GM10847 (cell line): ENCODE results near the gene IP6K3.

Source experiments
- POLR2A ChIP-seq: IDR thresholded peaks from 2 replicates; pipeline ENCODE4 v1.6.1; 2011; ENCODE audit not compliant: insufficient read length; ENCODE audit errors: extremely low read depth

IP6K3 gene

DNA sequence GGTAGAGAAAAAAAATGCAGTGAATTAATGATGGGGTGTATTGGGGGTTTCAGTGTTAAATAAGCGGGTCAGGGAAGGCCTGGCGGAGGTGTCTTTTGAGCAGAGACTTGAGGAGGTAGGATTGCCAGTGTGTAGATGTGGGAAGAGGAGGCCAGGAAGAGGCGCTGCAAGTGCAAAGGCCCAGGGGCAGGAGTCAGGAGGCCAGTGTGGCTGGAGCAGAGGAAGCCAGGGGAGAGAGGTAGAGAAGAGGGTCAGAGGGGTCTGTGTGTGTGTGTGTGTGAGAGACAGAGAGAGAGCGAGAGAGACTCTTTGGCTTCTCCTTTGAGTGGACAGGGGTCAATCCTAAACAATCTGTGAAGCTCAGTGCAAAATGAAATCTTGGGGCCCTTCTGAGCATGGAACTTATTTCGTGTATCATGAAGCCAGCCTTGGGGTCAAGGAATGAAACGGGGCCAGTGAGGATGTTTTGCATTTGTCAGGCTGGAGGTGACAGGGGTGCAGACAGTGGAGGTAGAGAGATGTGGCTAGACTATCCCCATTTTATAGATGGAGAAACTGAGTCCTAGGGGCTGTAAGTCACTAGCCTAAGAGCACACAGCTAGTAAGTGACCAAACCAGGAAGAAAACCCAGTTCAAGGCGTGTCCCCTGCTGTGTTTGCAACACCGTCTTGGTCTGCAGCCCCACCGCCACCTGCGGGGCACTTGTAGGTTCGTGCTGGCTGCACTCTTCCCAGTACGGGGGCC lies 9.7 kb upstream of the IP6K3 start:
- no peak for TF ChIP-seq POLR2A

DNA sequence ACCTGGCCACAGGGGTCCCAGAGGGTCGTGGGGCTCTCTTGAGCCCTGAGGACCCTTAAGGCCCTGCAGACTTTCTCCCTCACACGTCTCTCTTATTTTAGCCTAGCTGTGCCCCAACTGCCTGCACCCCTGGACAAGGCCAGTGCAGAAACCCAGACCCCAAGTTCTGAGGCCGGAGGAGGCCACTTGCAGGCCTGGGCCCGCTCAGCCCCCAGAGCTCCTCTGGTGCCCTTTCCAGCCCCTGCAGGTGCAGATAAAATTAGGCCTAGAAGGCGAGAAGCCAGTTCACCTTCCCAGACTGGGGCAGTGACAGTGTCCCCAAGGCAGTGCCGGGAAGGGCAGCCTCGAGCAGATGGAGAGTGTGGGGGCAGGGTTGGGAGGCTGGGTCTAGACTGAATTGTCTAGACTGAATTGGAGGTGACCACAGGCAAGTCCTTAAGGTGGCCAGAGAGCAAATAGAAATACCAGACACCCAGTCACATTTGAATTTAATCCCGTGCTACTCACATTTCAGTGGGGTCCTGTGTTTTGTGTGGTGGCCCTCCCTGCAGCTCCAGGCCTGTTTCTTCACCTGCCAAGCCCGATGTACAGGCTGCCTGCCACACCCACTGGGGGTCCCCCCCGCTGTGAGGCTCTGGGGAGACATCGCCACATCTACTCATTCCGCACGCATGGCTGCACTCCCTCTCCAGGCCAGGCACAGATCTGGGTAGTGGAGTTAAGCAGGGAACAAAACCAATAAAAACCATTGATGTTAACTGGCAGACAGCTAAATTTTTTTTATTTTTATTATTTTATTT lies 8.6 kb upstream of the IP6K3 start:
- TF ChIP-seq POLR2A, result no peak

DNA sequence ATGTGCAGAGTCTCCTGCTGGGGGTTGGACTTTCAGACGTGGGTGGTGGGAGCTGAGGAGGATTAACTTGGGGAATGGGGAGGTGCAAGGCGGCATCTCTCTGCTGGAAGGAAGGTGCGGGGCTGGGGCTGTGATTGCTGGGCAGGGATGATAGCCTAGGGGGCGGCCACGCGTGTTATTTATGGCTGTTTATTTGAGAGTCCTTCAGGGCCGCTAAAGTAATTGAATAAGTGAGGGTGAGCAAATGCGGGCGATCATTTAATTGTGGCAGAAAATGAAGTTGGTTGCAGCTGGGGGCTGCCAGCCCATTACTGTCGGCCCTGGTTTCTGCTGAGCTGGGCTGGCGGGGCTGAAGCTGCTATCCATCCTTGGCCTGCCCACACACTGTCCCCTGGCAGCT lies 7.5 kb upstream of the IP6K3 start:
- TF ChIP-seq POLR2A, result no peak

DNA sequence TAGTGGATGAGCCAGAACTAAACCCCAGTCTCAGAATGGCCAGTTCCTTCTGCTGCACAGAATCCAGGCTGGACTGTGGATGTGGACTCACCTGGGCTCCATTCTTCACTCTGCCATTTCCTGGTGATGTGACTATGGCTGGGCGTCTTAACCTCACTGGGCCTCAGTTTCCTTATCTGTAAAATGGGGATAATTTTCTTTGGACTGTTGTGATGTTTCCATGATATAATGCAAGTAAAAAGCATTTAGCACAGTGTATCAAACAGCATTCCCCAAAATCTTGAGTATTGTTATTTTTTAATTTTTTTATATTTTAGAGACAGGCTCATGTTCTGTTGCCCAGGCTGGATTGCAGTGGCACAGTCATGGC lies 5.9 kb upstream of the IP6K3 start:
- no peak for TF ChIP-seq POLR2A

DNA sequence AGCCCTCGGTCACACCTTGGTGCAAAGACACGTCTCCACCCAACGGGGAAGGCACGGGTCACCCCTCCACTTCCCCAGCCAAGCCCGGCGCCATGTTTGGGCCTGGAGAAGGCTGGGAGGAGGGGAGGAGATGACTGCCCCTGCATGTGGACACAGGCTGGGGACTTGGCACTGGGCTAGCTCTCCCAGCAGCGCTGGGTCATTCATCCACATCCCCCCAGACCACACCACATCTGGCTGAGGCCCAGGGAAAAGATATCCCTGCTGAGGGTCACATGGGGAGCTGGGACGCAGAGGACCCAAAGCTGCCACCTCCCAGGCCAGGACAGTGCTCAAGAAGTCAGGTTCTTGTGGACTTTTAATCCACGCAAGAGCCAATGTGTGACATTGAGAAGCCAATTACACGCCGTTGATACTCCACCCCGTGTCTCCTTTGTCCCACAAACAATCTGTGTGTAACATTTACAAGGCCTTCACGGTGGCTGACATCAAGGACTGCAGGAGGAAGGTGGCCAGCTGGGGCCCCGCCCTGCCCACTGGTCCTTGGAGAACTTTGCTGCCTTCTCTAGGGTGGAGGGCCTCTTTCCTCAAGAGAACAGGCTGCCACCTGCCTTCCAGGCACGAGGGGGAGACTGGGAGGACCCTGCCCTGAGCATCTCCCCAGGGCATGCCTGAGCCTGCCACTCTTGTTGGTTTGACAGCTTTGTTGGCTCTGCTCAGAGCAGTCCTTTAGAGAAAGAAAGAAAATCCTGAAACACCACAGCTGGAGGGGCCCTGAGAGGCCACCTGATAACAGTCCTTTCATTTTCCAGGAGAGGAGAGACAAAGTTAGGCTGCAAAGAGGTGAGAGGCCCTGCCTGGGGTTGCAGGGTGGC lies 5.3 kb upstream of the IP6K3 start:
- TF ChIP-seq POLR2A, result no peak

DNA sequence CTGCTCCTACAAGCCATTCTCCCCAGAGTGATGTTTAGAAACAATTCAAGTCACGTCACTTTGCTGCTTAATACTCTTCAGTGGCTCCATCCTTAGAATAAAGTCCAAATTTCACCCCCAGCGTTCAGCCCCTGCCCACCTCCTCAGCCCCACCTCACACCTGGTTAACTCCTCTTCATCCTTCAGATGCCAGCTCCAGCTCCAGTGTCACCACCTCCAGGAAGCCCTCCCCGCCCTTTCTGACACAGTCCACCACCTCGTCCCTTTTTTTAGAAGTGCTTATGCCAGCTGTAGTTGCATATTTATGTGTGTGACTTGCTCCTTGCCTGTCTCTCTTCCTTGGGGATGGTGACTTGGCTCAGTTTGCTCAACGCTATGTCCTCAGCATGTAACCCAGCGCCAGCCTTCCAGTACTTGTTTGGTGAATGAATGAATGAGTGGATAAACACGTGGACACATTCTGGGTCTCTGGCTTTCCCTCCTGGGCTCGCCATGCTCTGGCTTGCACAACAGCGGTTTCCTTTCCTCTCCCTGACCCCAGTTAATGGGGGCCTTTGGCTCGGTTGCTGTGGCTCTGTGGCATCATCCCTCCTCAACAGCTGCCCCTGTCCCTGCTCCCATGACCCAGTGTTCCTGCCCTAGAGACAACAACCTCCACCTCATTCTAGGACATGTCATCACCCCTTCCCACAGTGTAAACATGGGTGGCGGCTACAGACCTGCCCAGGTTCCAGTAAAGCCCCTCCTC lies 3.7 kb upstream of the IP6K3 start:
- TF ChIP-seq POLR2A, result no peak

DNA sequence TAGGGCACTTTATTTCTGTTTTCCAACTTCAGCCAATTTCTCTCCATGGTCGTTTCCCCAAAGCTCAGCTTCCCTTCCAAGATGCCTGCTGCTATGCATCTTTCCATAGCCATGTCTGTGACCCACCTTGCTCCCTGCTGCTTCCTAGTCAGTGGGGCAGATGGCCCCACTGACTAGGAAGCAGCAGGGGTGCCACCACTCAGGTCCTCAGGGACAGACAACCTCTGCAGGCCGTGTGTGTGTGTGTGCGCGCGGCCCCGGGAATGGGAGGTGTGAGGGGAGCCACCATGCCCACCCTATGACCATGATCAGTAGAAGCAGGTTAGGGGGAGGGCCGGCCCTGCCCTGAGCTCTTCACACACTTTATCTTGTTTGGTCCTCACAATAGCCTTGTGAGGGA lies 2.7 kb upstream of the IP6K3 start:
- TF ChIP-seq POLR2A, result no peak

DNA sequence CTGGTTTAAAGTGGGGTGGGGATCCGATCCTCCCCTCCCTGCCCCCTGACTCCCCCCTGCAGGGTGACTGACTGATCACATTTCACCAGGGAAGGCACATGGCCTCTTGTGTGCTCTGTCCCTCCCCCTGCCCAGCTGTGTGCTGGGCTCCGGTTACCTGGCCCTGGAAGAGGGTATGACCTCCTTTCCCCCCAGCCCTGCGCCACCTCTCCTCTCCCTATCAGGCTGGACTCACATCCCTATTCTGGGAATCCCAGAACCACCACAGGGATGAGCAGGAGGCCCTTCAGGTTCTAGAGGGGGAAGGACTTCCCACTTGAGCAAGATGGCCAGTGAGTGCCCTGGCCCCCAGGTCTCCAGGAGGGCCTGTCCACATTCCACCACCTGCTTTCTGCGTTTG lies 2.1 kb upstream of the IP6K3 start:
- no peak for TF ChIP-seq POLR2A

DNA sequence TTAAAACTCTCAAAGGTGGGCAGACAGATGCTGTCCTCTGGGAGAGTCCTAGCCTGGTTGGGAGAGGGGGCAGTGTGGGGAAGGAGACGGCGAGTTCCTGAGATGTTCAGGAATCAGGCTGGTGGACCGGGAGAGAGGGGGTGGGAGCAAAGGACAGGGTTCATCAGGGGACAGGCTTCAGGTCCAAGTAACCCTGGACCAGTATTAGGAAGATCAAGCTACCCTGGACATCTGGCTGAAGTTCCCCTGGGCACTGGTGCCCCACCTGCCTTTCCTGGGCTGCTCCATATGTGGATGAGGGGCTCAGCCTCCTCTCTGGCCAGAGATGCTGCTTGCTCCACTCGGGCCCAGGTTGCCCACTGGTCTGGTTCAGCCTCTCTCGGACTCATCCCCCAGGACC lies 1.1 kb upstream of the IP6K3 start:
- no peak for TF ChIP-seq POLR2A

DNA sequence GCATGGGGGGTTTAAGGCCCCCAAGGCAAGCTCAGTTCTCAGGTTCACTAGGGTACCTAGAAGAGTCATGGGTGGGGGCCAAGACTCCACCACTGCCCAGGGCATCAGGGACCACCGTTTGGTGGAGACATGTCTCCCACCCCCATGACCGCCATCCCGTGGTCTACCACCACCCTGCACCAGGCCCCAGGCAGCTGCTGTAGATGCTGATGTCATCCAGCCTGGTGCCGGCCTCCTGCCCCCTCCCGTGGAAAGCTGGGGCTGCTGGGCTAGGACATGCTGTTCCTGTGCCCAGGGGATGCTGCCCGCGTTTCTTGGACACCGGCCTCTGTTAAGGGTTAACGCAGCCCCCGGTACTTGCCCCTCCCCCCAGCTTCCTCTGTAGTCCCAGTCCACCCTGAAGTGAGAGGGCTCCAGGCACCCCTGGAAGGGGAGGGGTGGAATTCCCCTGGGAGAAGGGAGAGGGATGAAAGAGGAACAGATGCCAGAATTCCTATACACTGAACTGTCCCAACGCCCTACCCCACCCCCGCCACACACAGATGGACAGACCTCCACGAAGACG lies 587 bp downstream of the IP6K3 start:
- TF ChIP-seq POLR2A, result no peak

DNA sequence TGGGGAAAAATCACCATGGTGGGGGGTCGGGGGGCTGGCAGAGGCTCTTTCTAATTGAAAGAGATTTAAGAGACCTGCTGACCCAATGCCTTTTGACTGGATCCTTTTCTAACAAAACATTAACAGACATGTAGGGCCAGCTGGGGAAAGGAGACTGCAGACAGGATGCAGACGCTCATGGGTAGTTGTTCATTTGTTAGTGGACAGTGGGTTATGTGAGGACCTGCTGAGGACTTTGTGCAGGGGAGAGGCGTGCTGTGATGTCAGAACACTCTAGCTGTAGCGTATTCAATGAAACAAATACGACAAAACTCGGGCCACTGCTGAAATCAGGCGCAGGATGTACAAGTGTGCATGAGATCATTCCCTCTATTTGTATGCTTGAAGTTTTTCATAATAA lies 1.2 kb downstream of the IP6K3 start:
- no peak for TF ChIP-seq POLR2A

DNA sequence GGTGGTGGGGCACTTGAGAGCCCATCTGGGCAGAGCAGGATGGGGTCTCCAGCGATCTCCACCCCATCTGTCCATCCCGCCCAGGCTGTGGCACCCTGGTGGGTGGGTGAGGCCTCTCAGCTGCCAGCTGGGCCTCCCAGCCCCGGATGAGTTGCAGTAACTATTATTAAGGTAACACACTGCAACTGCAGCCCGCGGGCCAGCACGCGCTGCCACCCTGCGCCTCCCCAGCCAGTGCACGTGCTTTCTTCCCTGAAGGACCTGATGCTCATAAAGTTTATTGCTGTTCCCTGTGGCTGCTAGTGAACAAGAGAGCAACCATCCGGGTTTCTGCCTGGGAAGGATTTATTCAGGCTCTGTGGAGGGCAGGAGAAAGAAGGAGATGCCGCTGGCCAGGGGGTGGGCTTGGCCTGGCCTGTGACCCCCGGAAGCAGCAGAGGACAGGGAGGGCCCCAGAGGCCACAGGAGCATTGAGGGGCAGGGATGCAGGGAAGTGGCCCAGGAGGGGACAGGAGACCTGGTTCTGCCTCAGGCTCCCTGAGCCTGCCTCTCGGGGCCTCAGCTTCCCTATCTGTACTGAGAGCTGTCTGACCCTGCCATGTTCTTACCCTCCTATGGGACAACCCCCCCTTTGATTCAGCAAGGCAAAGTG lies 1.7 kb downstream of the IP6K3 start:
- no peak for TF ChIP-seq POLR2A

DNA sequence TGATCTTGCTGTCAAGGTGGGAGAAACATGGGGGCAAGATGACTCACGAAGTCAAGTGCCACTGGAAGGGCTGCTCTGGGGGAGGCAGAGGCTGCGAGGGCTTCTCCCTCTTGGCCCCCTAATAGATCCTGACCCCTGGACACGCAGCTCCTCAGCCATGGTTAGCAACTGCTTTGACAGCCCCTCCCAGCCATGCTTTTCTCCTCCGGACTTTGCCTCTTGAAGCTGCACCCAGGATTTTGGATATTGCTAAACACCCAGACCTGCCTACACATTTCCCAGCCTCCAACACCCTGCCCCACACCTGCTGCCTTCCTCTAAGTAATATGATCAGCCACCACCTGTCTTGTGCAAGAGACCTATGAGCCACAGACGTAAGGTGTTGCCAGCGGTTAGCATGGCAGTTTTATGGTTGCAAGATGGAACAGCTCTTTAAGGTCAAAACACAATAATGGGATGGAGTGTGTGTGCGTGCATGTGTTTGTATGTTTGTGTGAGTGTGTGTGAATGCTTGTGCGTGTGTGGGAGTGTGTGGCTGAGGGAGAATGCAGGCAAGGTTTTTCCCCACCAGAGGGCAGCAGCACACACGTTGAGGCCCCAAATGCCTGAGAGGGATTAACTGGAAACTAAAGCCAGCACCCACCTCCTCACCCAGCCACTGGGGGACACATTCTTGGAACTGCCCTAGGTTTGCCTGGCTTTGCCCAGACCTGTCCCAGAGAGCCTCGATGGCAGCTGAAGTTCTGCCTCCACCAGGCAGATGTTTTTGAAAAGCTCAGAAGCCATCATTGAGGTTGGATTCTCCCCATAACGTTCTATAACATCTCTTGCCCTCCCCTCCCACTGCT lies 2.5 kb downstream of the IP6K3 start:
- no peak for TF ChIP-seq POLR2A

DNA sequence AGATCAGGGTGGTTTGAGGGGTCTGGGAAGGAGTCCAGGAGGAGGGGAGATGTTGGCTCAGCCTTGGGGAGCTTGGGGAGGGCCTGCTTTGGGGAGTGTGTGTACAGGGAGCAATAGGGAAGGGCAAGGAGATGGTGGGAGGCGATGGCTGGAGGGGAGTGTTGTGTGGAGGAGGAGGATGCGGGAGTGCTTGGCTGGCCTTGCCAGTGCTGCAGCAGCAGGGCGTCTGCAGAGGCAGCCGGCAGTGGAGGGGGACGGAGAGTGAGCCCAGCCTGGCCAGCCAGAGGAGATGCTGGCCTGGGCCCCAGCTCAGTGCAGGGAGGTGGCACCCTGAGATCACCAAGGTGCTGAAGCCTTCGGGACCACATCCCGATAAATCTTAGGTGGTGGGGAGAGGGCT lies 3.9 kb downstream of the IP6K3 start:
- TF ChIP-seq POLR2A, result no peak

DNA sequence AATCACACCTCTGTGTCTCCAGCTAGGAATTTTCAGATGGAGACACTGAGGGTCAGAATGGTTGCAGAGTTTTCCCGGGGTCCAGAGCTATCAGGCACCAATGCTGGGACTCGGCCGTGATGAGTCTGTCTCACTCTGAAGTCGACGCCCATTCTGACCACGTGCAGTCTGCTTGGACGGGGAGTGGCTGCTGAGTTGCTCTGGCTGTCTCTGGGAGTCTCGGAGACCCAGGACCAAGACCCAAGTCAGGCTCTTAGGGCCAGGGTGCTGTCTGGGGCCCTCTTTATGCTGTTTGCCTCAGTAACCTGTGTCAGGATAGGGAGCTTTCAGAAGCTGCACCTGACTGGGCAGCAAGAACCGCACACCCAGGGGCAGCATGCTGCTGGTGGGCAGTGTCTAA lies 4.6 kb downstream of the IP6K3 start:
- no peak for TF ChIP-seq POLR2A
